SU-DHL-6 (cell line): ENCODE results near the gene SPACDR.

ENCODE experiments used
- CTCF ChIP-seq: fragments of 200-600 bp; sonication (generic); IDR thresholded peaks from one replicate; pipeline ENCODE4 v1.5.1; 2017; ENCODE audit warnings: antibody characterized with exemption, mild to moderate bottlenecking, low read length, moderate library complexity; ENCODE audit not compliant: insufficient read depth, poor library complexity, severe bottlenecking
- EZH2phosphoT487 ChIP-seq: fragments of 200-600 bp; sonication (generic), shearing (Covaris generic); conservative IDR thresholded peaks from 2 replicates; pipeline ENCODE4 v1.6.1; 2018; ENCODE audit warnings: mild to moderate bottlenecking, antibody characterized with exemption, low read length, moderate library complexity, mixed read lengths

GRCh38 chr7:100489824-100490223, 25.8 kb upstream of the SPACDR start:
- no peak for TF ChIP-seq CTCF
- TF ChIP-seq EZH2phosphoT487 = no peak
